ENCODE measurements around the gene LTBP2. TPM values are rescaled to one million over a fixed set of nuclear protein-coding genes. Genes with fewer than 3 reads are reported as not detected.

Gene LTBP2
- total and polyA plus RNA-seq, 7 donors, result 0.46 to 71.2 (median 12.1) TPM

DNA sequence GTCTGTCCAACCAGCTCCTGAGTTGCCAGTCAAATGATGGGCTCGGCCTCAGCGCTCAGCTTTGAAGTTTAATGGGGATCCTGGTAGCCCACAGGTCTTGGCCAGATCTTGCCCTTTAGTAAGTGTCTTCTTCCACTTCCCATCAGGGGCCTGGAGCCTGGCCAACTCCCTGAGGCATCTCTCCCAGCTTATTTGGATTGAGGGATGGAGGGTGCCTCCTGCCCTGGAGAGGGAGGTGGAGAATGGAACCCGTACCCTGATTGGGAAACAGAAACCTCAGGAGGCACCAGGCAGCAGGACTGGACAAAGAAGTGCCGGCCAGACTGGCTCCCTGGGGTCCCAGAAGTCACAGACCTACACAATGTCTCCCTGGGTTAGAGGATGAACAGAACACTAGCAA lies 40.5 kb upstream of the LTBP2 start:
- WGBS, 2 donors, result 68 to 88% methylated on average over 4 of the region's 4 CpGs
- Histone ChIP-seq H3K4me3 (no peak overlapping the region), H3K27ac (no peak overlapping the region), H3K27me3 (peaks cover 0 to 9% (median 0%) of the 10 kb centered on the region in 3 donors), H3K9me3 (no peaks in the 10 kb centered on the region), H3K4me1 (peaks cover 0 to 11% (median 0%) of the 10 kb centered on the region in 4 donors), H3K36me3 (peaks cover 0 to 12% (median 0%) of the 10 kb centered on the region in 4 donors)
- intact Hi-C loops (cut with DNase I), result no loop called here
- no peak for DNase-seq
- no peak for TF ChIP-seq POLR2A (IDR thresholded peaks at IDR 0.05)
- TF ChIP-seq EP300 (IDR thresholded peaks at IDR 0.05), result no peak
- TF ChIP-seq POLR2AphosphoS5 (IDR thresholded peaks at IDR 0.05), result no peak
- no peak for TF ChIP-seq CTCF (IDR thresholded peaks at IDR 0.05)

GRCh38 chr14:74650927-74651686 lies 39.1 kb upstream of the LTBP2 start:
- peaks cover 0 to 6% (median 0%) of the 10 kb centered on the region in 4 donors for H3K4me1 ChIP-seq

DNA sequence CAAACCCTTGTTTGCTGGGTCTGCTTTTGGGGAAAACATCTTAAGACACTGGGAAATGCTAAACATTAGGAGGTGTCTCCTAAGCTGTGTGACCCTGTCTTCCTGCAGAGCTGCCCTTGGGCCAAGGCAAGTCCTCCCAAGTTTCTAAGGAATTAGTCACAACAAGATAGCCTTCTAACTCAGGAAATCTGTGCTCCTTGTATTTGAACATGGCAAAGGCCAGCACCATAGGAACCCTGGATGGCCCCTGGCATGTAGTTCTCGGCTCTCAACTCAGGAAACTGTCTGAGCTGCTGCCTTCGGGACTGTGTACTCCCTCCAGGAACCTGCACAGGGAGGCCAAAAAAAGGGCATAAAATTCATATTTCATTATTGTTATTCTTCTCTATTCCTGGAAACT lies 37.6 kb upstream of the LTBP2 start:
- no peak overlapping the region for H3K27ac ChIP-seq
- H3K4me3 ChIP-seq, result no peak overlapping the region
- no peak for TF ChIP-seq POLR2A (IDR thresholded peaks at IDR 0.05)
- TF ChIP-seq CTCF (IDR thresholded peaks at IDR 0.05), result no peak
- TF ChIP-seq EP300 (IDR thresholded peaks at IDR 0.05), result no peak
- no peak for TF ChIP-seq POLR2AphosphoS5 (IDR thresholded peaks at IDR 0.05)
- no peaks in the 10 kb centered on the region for H3K36me3 ChIP-seq
- intact Hi-C loops (cut with DNase I), result no loop called here
- H3K4me1 ChIP-seq, result peaks cover 0 to 6% (median 0%) of the 10 kb centered on the region in 4 donors
- peaks cover 0 to 35% (median 11%) of the 10 kb centered on the region in 3 donors for H3K27me3 ChIP-seq
- H3K9me3 ChIP-seq, result no peaks in the 10 kb centered on the region
- DNase-seq, result no peak
- 95% methylated on average over 2 of the region's 2 CpGs for WGBS, 2 donors

More at GRCh38 chr14:74650927-74651686, 39.1 kb upstream of the LTBP2 start:
- no peak overlapping the region for H3K27ac ChIP-seq
- H3K4me3 ChIP-seq, result no peak overlapping the region
- H3K27me3 ChIP-seq, result peaks cover 0 to 21% (median 6%) of the 10 kb centered on the region in 3 donors
- DNase-seq, result no peak
- H3K9me3 ChIP-seq, result no peaks in the 10 kb centered on the region
- TF ChIP-seq POLR2A (IDR thresholded peaks at IDR 0.05) (no peak), CTCF (IDR thresholded peaks at IDR 0.05) (no peak), EP300 (IDR thresholded peaks at IDR 0.05) (no peak), POLR2AphosphoS5 (IDR thresholded peaks at IDR 0.05) (no peak)
- intact Hi-C loops (cut with DNase I), result no loop called here
- peaks cover 0 to 5% (median 0%) of the 10 kb centered on the region in 4 donors for H3K36me3 ChIP-seq
- WGBS, 2 donors, result 93 to 99% methylated on average over 1 of the region's 1 CpG

DNA sequence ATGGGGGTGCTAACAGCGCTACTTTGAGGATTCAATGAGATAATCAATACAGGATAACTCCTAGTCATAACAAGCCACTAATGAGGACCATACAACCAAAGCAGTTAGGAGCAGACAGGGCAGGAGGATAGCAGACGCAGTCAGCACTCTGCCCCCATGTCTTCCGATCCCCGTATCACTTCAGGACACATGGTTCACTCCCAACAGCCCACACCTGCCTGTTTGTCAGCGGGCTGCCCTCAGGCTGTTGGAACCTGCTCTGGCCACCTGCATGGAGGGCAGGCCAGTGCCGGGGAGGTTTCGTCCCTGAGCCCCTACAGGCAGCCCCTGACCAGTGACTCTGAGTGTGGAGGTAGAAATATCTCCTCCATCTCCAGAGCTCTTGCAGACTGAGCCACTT lies 37.1 kb upstream of the LTBP2 start:
- Histone ChIP-seq H3K36me3 (no peaks in the 10 kb centered on the region), H3K4me3 (no peak overlapping the region), H3K9me3 (no peaks in the 10 kb centered on the region), H3K27me3 (peaks cover 0 to 40% (median 15%) of the 10 kb centered on the region in 3 donors), H3K27ac (no peak overlapping the region), H3K4me1 (peaks cover 0 to 6% (median 0%) of the 10 kb centered on the region in 4 donors)
- no peak for DNase-seq
- intact Hi-C loops (cut with DNase I), result no loop called here
- TF ChIP-seq CTCF (IDR thresholded peaks at IDR 0.05) (no peak), EP300 (IDR thresholded peaks at IDR 0.05) (no peak), POLR2A (IDR thresholded peaks at IDR 0.05) (no peak), POLR2AphosphoS5 (IDR thresholded peaks at IDR 0.05) (no peak)
- WGBS, 2 donors, result 79 to 83% methylated on average over 7 of the region's 7 CpGs

All from sigmoid colon (tissue), 7 donors.